ENCODE results near the gene OMP. TPM values are rescaled to one million over a fixed set of nuclear protein-coding genes. Genes with fewer than 3 reads are reported as not detected.

Gene OMP
- polyA plus RNA-seq, 1 donor from 2014 or later = not detected

GRCh38 chr11:77104727-77105126, 2.1 kb downstream of the OMP start:
- H3K27ac ChIP-seq (ENCODE audit: low read length) = no peak overlapping the region
- H3K36me3 ChIP-seq (ENCODE audit: insufficient read depth, low read length) = no peaks in the 10 kb centered on the region
- no peaks in the 10 kb centered on the region for H3F3A ChIP-seq (ENCODE audit: insufficient read depth, low read length, poor library complexity, severe bottlenecking)
- no peaks in the 10 kb centered on the region for H3K79me2 ChIP-seq (replicated peaks; ENCODE audit: insufficient read depth, low read length)
- H3K4me3 ChIP-seq (ENCODE audit: low read length) = no peak overlapping the region
- H3K9me2 ChIP-seq (ENCODE audit: insufficient read depth, low read length) = no peaks in the 10 kb centered on the region
- H3K4me2 ChIP-seq (ENCODE audit: low read length) = no peak overlapping the region
- no peaks in the 10 kb centered on the region for H4K20me1 ChIP-seq (ENCODE audit: insufficient read depth)
- TF ChIP-seq MXI1 (conservative IDR thresholded peaks at IDR 0.05; ENCODE audit: poor library complexity, severe bottlenecking) (no peak), SMC3 (conservative IDR thresholded peaks at IDR 0.05; ENCODE audit: poor library complexity) (no peak), POLR2AphosphoS5 (IDR thresholded peaks at IDR 0.05) (no peak), EP300 (conservative IDR thresholded peaks at IDR 0.05; ENCODE audit: poor library complexity, severe bottlenecking) (no peak), REST (IDR thresholded peaks at IDR 0.05; ENCODE audit: borderline replicate concordance) (no peak), TAF1 (IDR thresholded peaks at IDR 0.05; ENCODE audit: low read depth) (no peak), EZH2 (IDR thresholded peaks at IDR 0.05; ENCODE audit: borderline replicate concordance, insufficient read depth, low read length, poor library complexity, severe bottlenecking) (no peak), RAD21 (conservative IDR thresholded peaks at IDR 0.05) (no peak)
- TF ChIP-seq, protein P1, sequence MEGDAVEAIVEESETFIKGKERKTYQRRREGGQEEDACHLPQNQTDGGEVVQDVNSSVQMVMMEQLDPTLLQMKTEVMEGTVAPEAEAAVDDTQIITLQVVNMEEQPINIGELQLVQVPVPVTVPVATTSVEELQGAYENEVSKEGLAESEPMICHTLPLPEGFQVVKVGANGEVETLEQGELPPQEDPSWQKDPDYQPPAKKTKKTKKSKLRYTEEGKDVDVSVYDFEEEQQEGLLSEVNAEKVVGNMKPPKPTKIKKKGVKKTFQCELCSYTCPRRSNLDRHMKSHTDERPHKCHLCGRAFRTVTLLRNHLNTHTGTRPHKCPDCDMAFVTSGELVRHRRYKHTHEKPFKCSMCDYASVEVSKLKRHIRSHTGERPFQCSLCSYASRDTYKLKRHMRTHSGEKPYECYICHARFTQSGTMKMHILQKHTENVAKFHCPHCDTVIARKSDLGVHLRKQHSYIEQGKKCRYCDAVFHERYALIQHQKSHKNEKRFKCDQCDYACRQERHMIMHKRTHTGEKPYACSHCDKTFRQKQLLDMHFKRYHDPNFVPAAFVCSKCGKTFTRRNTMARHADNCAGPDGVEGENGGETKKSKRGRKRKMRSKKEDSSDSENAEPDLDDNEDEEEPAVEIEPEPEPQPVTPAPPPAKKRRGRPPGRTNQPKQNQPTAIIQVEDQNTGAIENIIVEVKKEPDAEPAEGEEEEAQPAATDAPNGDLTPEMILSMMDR (IDR thresholded peaks at IDR 0.05; ENCODE audit: poor library complexity, severe bottlenecking) = no peak
- no peak overlapping the region for H2AFZ ChIP-seq (ENCODE audit: low read depth, low read length)
- no peaks in the 10 kb centered on the region for H3K27me3 ChIP-seq (ENCODE audit: insufficient read depth, low read depth, low read length)
- no peaks in the 10 kb centered on the region for H3K9me3 ChIP-seq (ENCODE audit: low read length)
- no peak overlapping the region for H3K9ac ChIP-seq (ENCODE audit: low read length)

DNA sequence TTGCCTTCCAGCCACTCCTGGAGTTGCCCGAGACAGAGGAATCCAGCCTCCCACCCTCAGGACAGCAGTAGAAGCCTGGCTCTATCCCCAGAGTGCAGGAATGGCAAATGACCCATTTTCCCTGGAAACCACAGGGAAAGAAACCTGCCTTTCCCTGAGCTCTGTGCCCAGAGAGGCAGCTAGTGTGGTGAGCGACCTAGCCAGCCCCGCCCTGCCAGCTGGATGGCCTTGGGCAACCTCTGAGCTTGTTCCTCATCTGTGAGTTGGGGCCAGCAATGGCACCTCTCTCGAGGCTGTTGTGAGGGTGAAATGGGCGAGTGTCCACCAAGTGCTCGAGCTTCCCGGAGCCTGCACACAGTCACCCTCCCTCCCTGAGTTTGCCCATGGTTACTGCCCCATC, 3.7 kb downstream of the OMP start:
- H3K27ac ChIP-seq (ENCODE audit: low read length) = no peak overlapping the region
- H3K27me3 ChIP-seq (ENCODE audit: insufficient read depth, low read depth, low read length) = no peaks in the 10 kb centered on the region
- no peaks in the 10 kb centered on the region for H3K9me2 ChIP-seq (ENCODE audit: insufficient read depth, low read length)
- no peaks in the 10 kb centered on the region for H3F3A ChIP-seq (ENCODE audit: insufficient read depth, low read length, poor library complexity, severe bottlenecking)
- H3K4me3 ChIP-seq (ENCODE audit: low read length) = no peak overlapping the region
- H3K36me3 ChIP-seq (ENCODE audit: insufficient read depth, low read length) = no peaks in the 10 kb centered on the region
- no peak overlapping the region for H2AFZ ChIP-seq (ENCODE audit: low read depth, low read length)
- TF ChIP-seq SMC3 (conservative IDR thresholded peaks at IDR 0.05; ENCODE audit: poor library complexity) (no peak), RAD21 (conservative IDR thresholded peaks at IDR 0.05) (no peak), EP300 (conservative IDR thresholded peaks at IDR 0.05; ENCODE audit: poor library complexity, severe bottlenecking) (no peak), EZH2 (IDR thresholded peaks at IDR 0.05; ENCODE audit: borderline replicate concordance, insufficient read depth, low read length, poor library complexity, severe bottlenecking) (no peak), MXI1 (conservative IDR thresholded peaks at IDR 0.05; ENCODE audit: poor library complexity, severe bottlenecking) (no peak), TAF1 (IDR thresholded peaks at IDR 0.05; ENCODE audit: low read depth) (no peak), POLR2AphosphoS5 (IDR thresholded peaks at IDR 0.05) (no peak), REST (IDR thresholded peaks at IDR 0.05; ENCODE audit: borderline replicate concordance) (no peak)
- TF ChIP-seq, protein P1 (IDR thresholded peaks at IDR 0.05; ENCODE audit: poor library complexity, severe bottlenecking) = no peak
- no peaks in the 10 kb centered on the region for H4K20me1 ChIP-seq (ENCODE audit: insufficient read depth)
- no peak overlapping the region for H3K4me2 ChIP-seq (ENCODE audit: low read length)
- H3K9me3 ChIP-seq (ENCODE audit: low read length) = no peaks in the 10 kb centered on the region
- no peak overlapping the region for H3K9ac ChIP-seq (ENCODE audit: low read length)
- H3K79me2 ChIP-seq (replicated peaks; ENCODE audit: insufficient read depth, low read length) = no peaks in the 10 kb centered on the region
